ENCODE data around the gene SASH1. TPM values are rescaled to one million over a fixed set of nuclear protein-coding genes. Genes with fewer than 3 reads are reported as not detected.

The SASH1 gene
- total and polyA plus RNA-seq, 9 donors = 8.6 to 35.2 (median 18.2) TPM

DNA sequence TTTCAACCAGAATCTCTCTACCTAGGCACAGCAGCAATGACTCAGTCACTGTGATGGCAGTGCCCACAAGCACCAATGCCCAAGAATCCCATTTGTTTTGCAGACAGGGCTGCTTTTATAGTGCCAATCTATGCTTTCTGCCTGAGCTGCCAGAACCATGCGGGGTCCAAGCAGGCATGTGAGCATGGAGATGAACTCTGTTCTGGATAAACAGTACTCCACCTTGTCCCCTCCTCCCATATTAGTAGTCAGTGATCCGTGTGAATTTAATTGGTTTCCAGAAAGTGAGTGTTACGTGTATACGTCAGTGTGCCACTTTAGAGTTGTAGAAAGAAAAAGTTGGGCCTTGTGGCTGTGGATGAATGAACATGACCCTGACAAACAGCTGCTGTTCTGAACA lies 79.4 kb downstream of the SASH1 start:
- Histone ChIP-seq H3K27me3 (no peaks in the 10 kb centered on the region), H3K27ac (no peak overlapping the region), H3K9me3 (no peaks in the 10 kb centered on the region), H3K36me3 (no peaks in the 10 kb centered on the region), H3K4me3 (no peak overlapping the region), H3K4me1 (ENCODE audit: insufficient read depth) (no peaks in the 10 kb centered on the region)
- no peak for DNase-seq
- intact Hi-C loops (cut with DNase I) = no loop called here
- WGBS, 3 donors = 88 to 93% (median 92%) methylated on average over 4 of the region's 4 CpGs
- no peak for TF ChIP-seq EP300 (IDR thresholded peaks at IDR 0.05)
- TF ChIP-seq, protein P1, sequence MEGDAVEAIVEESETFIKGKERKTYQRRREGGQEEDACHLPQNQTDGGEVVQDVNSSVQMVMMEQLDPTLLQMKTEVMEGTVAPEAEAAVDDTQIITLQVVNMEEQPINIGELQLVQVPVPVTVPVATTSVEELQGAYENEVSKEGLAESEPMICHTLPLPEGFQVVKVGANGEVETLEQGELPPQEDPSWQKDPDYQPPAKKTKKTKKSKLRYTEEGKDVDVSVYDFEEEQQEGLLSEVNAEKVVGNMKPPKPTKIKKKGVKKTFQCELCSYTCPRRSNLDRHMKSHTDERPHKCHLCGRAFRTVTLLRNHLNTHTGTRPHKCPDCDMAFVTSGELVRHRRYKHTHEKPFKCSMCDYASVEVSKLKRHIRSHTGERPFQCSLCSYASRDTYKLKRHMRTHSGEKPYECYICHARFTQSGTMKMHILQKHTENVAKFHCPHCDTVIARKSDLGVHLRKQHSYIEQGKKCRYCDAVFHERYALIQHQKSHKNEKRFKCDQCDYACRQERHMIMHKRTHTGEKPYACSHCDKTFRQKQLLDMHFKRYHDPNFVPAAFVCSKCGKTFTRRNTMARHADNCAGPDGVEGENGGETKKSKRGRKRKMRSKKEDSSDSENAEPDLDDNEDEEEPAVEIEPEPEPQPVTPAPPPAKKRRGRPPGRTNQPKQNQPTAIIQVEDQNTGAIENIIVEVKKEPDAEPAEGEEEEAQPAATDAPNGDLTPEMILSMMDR (IDR thresholded peaks at IDR 0.05) = no peak
- TF ChIP-seq POLR2A (IDR thresholded peaks at IDR 0.05) = no peak

DNA sequence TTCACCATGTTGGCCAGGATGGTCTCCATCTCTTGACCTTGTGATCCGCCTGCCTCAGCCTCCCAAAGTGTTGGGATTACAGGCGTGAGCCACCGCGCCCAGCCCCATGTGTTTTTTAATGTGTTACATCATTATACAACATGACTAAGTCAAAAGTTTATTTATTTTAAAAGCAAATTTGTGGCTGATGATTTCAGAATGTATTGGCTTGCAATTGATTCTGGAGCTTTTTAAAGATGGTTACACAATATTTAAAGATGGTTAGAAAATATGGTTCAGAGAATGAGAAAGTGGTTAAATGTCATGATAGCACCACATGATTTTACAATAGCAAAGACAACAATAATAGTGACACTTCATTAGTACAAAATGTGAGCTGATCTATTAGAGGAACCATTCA lies 80.5 kb downstream of the SASH1 start:
- Histone ChIP-seq H3K9me3 (no peaks in the 10 kb centered on the region), H3K4me3 (no peak overlapping the region), H3K27me3 (no peaks in the 10 kb centered on the region), H3K4me1 (ENCODE audit: insufficient read depth) (no peaks in the 10 kb centered on the region), H3K36me3 (no peaks in the 10 kb centered on the region), H3K27ac (no peak overlapping the region)
- intact Hi-C loops (cut with DNase I) = no loop called here
- DNase-seq = no peak
- TF ChIP-seq, protein P1 (IDR thresholded peaks at IDR 0.05) = no peak
- TF ChIP-seq POLR2A (IDR thresholded peaks at IDR 0.05) (no peak), EP300 (IDR thresholded peaks at IDR 0.05) (no peak)
- 71 to 96% (median 81%) methylated on average over 4 of the region's 4 CpGs for WGBS, 3 donors

DNA sequence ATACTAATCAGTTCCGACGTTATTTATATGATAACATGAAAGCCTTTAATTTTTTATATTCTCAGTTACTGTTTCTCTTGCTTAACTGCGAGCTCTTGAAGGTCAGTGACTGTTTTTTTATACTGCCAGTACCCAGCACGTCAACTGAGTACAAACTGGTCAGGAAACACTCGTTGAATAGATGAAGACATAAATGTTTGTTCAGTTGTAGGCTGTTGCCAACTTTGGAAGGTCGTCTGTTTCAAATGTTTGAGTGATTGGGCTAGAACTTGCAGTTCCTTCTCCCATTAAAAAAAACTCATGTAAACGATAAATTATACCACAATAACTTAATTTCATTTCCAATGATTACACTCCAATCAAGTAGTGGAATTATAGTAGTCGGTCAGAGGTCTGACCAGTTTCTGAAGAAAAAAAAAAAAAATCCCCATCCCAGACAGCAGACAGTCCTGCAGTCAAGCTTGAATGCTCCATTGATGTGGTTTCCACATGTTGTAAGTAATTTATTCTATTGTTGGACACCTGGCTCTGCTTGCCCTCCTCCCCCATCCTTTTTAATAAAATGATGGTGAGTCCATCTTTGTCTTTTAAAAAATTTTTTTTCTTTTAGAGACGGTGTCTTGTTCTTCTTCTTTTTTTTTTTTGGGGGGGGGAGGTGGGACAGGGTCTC lies 81.1 kb downstream of the SASH1 start:
- Histone ChIP-seq H3K9me3 (no peaks in the 10 kb centered on the region), H3K27me3 (no peaks in the 10 kb centered on the region), H3K36me3 (no peaks in the 10 kb centered on the region), H3K27ac (no peak overlapping the region), H3K4me3 (no peak overlapping the region), H3K4me1 (ENCODE audit: insufficient read depth) (no peaks in the 10 kb centered on the region)
- WGBS, 3 donors = 43 to 68% (median 49%) methylated on average over 9 of the region's 9 CpGs
- no peak for DNase-seq
- TF ChIP-seq, protein P1 (IDR thresholded peaks at IDR 0.05) = no peak
- TF ChIP-seq EP300 (IDR thresholded peaks at IDR 0.05) = no peak
- no peak for TF ChIP-seq POLR2A (IDR thresholded peaks at IDR 0.05)
- intact Hi-C loops (cut with DNase I) = no loop called here

DNA sequence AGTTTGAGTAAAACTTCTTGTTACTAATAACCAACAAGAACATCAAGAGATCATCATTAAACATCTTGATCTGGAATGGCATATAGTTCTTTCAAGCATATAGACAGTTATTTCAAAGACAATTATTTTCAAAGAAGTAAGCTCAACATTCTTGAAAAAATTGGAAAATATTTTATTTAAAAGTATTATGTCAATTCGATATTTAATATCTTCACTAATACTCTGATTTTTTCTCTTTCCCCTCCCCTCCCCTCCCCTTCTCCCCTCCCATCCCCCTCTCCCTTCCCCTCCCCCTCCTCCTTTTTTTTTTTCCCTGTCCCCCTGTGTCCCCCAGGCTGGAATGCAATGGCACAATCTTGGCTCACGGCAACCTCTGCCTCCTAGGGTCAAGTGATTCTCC lies 82.8 kb downstream of the SASH1 start:
- intact Hi-C loops (cut with DNase I) = no loop called here
- Histone ChIP-seq H3K9me3 (no peaks in the 10 kb centered on the region), H3K27me3 (no peaks in the 10 kb centered on the region), H3K4me3 (no peak overlapping the region), H3K4me1 (ENCODE audit: insufficient read depth) (no peaks in the 10 kb centered on the region), H3K27ac (no peak overlapping the region), H3K36me3 (no peaks in the 10 kb centered on the region)
- TF ChIP-seq EP300 (IDR thresholded peaks at IDR 0.05) = no peak
- TF ChIP-seq POLR2A (IDR thresholded peaks at IDR 0.05) = no peak
- TF ChIP-seq, protein P1 (IDR thresholded peaks at IDR 0.05) = no peak
- WGBS, 3 donors = 91 to 97% (median 91%) methylated on average over 2 of the region's 2 CpGs
- DNase-seq = no peak

All from ovary (tissue), 9 donors.